GM15510 (cell line): ENCODE measurements around the gene SLC6A15.

Experiments used
- POLR2A ChIP-seq: IDR thresholded peaks from 3 replicates; pipeline ENCODE4 v1.6.1; 2011; ENCODE audit warnings: borderline replicate concordance; ENCODE audit not compliant: insufficient read length; ENCODE audit errors: extremely low read depth

The SLC6A15 gene

DNA sequence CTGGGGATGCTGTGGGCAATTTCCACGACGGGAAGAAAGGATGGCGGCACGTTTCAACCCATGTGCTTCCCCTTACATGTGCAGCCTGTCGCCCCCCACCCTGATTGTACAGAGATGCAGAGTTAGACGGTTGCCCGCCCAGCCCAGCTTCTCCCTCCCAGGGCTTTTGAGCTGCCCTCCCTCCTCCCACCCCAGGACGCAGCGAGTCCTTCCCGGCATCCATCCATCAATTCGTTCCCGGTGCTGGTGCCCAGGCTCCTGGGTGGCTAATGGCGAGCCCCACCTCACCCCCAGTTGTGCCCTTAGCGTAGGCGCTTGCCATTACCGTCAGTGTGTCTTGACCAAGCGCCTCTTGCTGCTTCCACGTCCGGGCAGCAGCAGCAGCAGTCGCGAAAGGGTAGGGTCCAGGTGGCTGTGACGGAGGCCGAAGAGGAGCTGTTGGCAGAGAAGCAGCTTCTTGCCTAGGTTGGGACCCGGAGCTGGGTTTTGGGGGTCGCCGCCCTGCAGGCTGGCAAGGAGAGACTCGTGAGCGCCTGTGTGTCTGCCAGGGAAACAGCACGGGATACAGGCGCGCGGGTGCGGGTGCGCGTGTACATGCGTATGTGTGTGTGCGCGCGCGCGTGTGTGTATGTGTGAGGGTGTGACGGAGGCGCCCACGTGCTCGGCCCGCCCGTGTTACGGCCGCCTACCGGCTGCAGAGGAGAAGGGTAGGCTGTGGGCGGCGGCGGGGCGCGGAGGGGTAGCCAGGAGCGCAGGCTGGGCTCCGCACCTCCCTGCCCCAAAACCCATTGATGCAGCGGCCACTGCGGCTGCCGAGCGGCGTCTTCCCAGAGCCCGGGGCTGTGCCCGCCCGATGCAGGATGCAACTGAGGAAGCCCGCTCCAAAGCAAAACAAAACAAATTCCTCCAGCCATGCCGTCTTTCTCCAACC lies at the start of gene SLC6A15:
SLC6A15 (minus strand) TSS at position 602 of the 931 bp plus-strand sequence. CDS start 20,679 bp downstream, outside the sequence.
- no peak for TF ChIP-seq POLR2A

GRCh38 chr12:84960918-84961317 lies 48.3 kb upstream of the SLC6A15 start:
- no peak for TF ChIP-seq POLR2A

DNA sequence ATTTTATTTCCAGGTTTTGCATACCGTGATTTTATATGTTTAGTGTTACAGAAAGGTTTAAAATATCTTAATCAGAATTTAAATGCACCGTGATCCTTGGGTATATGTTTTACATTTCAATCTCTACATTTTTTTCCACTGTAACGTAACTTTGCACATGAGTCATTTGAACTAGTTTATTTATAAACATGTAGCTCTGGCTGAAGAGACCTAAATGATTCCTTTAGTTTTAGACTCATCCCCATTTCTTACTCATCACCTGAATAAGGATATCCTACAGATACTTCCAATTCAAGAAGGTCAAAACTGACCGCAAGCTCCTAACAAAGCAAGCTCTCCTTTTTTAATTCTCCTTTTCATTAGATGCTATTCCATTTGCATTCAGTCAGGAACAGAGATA lies 42.7 kb upstream of the SLC6A15 start:
- TF ChIP-seq POLR2A: no peak

DNA sequence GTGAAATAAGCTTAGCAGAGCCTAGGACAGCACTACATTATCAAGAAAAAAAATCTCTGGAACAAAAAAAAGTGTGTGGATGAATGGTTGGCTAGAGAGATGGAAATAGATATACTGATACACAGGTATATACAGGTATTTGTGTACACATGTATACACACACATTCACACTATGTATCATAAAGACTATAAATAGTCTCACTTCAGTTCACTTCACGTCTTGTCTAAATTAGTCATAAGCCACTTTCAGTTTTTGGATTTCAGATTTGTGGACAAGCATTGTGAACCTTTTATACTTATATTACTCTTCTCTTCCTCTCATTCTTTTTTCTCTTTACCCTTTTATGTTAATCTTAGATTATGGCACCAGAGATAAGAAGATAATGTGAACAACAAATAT lies 41.8 kb upstream of the SLC6A15 start:
- no peak for TF ChIP-seq POLR2A

DNA sequence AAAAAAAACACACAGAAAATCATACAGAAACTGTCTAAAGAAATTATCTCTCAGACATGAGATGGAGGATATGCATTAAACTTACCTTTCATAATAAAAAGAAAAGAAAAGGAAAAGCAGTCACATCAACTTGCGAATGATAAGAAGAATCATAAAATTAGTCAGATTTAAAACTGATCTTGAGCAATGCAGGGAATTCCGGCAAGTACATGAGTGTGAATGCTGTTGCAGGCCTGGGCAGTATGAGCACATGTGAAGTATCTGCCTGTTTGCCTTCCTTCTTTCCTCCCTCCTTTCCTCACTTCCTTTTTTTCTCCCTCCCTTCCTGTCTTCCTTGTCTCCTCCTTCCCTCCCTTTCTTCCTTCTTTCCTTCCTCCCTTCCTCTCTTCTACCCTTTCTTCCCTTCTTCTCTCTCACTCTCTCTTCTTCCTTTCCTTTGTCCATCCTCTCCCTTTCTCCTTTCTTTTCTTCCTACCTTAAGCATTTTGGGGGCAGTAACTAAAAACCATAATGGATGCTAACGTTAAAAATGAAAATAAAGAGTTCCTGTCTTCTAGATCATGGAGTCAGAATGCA lies 38.5 kb upstream of the SLC6A15 start:
- TF ChIP-seq POLR2A: no peak

- no peak for TF ChIP-seq POLR2A
Observed at GRCh38 chr12:84946753-84947152, 34.2 kb upstream of the SLC6A15 start.

GRCh38 chr12:84937415-84937814 lies 24.8 kb upstream of the SLC6A15 start:
- TF ChIP-seq POLR2A: no peak

- no peak for TF ChIP-seq POLR2A
Observed at GRCh38 chr12:84929501-84929900, 16.9 kb upstream of the SLC6A15 start.

DNA sequence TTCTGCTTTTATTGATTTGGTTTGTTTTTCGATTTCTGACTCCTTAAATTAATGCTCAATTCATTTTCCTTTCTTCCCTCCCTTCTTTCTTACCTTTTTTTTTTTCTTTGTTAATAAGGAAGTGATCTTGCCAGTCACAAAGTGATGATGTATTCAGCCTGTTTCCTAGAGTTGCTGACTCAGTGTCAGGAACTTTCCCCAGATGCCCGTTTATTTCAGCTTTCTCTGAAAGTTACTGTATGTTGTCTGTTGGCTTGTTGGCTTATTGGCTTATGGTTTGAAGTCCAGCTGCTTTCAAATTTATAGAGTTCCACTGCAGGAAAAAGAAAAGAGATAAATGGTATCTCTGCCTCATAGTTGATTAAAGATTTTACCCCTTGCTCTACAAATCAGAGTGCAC lies 12.4 kb upstream of the SLC6A15 start:
- TF ChIP-seq POLR2A: no peak

DNA sequence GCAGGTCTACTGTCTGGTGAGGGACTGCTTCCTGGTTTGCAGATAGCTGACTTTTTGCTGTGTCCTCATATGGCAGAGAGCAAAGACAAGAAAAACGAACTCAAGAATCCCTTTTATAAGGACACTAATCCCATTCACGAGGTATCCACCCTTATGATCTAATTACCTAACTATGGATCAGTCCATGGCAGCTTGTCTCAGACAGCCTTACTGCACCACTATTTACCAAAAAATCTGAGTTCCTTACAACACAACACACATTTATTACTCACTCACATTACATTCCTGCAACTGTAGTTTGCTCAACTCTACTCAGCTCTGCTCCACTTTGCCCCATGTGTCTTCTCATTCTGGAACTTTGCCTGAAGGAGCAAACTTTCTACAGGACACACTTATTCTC lies 10.1 kb upstream of the SLC6A15 start:
- no peak for TF ChIP-seq POLR2A

DNA sequence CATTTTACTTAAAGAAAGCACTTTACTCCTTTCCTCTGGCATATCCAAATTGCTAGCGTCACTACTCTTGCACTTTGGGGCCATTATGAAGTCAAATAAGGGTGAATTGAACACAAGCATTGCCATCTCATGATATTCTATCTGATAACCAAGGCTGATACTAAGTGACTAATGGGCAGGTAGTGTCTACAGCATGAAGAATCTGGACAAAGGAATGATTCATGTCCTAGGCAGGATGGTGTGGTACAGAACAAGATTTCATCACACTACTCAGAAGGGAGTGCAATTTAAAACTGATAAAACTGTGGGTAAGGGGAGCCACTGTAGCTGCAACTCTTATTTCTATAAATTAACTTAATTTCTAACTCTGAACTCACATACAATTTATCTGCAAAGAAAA lies 7.7 kb upstream of the SLC6A15 start:
- no peak for TF ChIP-seq POLR2A

- no peak for TF ChIP-seq POLR2A
Observed at GRCh38 chr12:84919271-84919670, 6.7 kb upstream of the SLC6A15 start.

DNA sequence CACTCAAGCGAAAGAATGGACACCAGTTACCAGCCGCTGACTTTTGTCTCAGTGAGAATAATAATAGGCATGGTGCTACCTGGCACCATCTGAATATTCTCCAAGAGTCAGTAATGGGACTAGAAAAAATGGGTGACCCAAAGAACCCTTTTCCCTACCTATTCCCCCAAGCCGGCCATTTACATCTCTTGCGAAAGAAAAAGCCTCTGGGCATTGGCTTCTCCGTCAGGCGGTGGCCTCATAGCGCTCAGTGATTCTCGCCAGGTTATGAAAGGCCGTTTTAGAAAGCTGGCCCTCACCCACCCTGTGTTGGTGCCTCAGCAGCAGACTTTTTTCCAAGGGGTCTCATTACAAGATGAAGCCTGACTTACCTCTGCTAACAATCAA lies 523 bp upstream of the SLC6A15 start:
- TF ChIP-seq POLR2A: no peak

DNA sequence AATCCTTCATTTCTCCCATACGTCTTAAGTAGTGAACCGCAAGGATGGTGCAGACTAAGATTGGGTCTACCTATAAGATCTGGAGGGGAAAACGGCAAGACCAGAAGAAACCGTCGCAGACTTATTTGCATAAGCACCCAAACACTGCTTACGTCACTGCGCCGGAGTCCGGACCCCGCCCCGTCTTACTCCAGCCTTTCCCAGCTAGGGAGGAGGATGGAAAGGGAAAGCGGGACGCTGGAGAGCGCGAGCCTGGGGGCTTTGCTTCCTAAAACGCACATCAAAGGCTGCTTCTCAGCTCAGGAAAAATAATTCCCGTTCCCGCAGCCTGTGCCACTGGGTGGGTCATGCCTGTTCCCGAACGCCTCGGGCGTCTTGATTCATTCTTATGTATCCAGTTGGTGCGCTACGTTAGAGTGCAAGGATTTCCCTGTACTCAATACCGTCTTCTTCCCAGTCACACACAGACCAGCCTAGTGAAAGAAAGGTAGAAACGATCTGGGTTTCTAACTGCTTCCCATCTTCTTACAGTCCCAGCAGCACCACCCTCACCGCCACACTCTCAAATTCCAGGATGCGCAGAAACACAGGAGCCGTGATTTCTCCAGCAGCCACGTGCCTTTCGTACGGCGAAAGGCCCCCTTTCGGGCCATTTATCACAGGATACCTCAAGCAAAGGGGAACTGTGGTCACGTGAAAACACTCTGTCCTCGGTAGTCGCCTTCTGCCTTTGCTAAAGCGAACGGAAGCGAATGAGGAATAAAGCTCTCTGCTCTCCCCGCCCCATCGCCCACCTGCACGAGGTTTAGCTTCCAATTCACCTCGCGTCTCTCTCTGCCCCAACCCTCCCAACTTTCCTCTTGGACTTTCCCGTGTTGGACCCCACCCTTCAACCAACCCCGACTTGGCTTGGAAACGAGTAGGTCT lies 1.1 kb downstream of the SLC6A15 start:
- no peak for TF ChIP-seq POLR2A
